SIG-M5 treated with dmso at 0.1 percent for 504 hours (cell line): ENCODE measurements around the gene STARD5.
"Not testable (repeated sequence)": the region's sequence is repeated elsewhere in the genome, so short reads cannot be mapped to it uniquely, and the experiment has no call there.

ENCODE experiments used
- DNase-seq: peaks from one replicate; lab custom pipeline; 2025; ENCODE audit not compliant: unreplicated experiment; lab: John Stamatoyannopoulos, UW

STARD5 gene

GRCh38 chr15:81337713-81338157, 13.8 kb upstream of the STARD5 start:
- no peak for DNase-seq

GRCh38 chr15:81337241-81337640, 13.3 kb upstream of the STARD5 start:
- DNase-seq, result no peak

GRCh38 chr15:81336568-81336967, 12.6 kb upstream of the STARD5 start:
- peak; percentile 40 for DNase-seq

GRCh38 chr15:81335631-81336030, 11.7 kb upstream of the STARD5 start:
- DNase-seq, result no peak

GRCh38 chr15:81334768-81335435, 11.0 kb upstream of the STARD5 start:
- DNase-seq, result no peak

GRCh38 chr15:81333363-81333762, 9.4 kb upstream of the STARD5 start:
- no peak for DNase-seq

GRCh38 chr15:81332326-81332725, 8.4 kb upstream of the STARD5 start:
- DNase-seq, result no peak

GRCh38 chr15:81331600-81331999, 7.7 kb upstream of the STARD5 start:
- no peak for DNase-seq

- DNase-seq, result not testable (repeated sequence)
These were observed 7.2 kb upstream of the STARD5 start for GRCh38 chr15:81331141-81331540.

- DNase-seq, result no peak
These were observed 6.6 kb upstream of the STARD5 start for GRCh38 chr15:81330366-81331090.

GRCh38 chr15:81329446-81329845, 5.5 kb upstream of the STARD5 start:
- no peak for DNase-seq

- peak; percentile 6 for DNase-seq
These were observed 3.6 kb upstream of the STARD5 start for GRCh38 chr15:81327516-81327915.

- no peak for DNase-seq
These were observed 2.7 kb upstream of the STARD5 start for GRCh38 chr15:81326466-81327212.

GRCh38 chr15:81323559-81323943, 390 bp downstream of the STARD5 start:
- DNase-seq, result no peak

GRCh38 chr15:81322676-81323253, 1.2 kb downstream of the STARD5 start:
- DNase-seq, result no peak

GRCh38 chr15:81321667-81322066, 2.3 kb downstream of the STARD5 start:
- DNase-seq, result no peak

GRCh38 chr15:81317642-81318017, 6.3 kb downstream of the STARD5 start:
- DNase-seq, result no peak

GRCh38 chr15:81316267-81316666, 7.7 kb downstream of the STARD5 start:
- no peak for DNase-seq

GRCh38 chr15:81315452-81316175, 8.3 kb downstream of the STARD5 start:
- no peak for DNase-seq

- DNase-seq, result no peak
These were observed 9.6 kb downstream of the STARD5 start for GRCh38 chr15:81314378-81314777.

GRCh38 chr15:81313686-81314085, 10.3 kb downstream of the STARD5 start:
- no peak for DNase-seq
